ENCODE results near the gene NAA10.

The NAA10 gene

DNA sequence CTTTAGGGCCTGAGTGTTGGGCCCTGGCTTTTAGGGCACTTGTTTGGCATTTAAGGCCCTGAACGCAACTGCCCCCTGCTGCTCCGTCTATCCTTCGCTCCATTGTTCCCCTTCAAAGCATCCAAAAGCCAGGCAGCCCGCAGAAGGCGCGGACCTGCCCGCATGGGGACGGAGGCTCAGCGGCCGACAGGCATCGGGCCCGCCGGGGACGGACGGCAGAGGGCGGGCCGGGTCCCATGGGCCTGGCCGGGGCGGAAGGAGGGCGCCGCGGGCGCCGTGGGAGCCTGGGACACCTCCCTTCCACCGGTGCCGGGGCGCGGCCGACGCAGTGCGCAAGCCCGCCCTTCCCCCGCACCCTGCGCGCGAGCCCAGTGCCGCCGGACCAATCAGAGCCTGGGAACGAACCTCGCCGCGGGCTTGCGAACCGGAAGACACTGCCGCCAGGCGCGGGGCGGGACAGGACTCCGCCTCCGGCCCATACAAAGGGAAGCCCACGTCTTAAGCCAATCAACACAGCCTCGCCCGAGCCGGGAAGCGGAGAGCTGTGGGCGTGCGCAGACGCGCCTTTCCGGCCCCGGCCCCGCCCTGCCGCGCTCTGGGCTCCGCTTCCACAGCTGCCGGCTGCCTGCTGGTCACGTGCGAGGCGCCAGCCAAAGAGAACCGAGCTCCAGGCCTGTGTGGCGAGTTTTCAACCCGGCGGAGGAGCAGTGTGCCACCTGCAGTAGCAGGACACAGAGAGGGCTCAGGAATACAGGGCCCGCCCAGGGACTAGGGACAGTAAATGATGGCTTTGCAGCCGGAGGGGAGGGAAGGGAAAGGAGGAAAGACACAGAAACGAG, 6.7 kb downstream of the NAA10 start:
- peak; percentile 87 for DNase-seq (ENCODE audit: low read depth)

DNA sequence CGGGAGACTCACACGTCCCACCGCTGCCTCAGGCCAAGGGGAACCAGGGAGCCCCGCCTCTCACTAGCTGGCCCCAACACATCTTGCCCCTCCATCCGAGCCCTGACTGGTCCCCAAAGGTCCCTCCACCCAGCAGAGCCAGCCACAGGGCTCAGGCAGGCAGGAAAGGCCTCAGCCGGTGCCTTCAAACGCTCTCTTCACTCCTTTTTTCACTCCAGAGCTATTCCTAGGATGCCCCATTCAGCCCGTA, 7.2 kb downstream of the NAA10 start:
- DNase-seq (ENCODE audit: low read depth), result no peak

DNA sequence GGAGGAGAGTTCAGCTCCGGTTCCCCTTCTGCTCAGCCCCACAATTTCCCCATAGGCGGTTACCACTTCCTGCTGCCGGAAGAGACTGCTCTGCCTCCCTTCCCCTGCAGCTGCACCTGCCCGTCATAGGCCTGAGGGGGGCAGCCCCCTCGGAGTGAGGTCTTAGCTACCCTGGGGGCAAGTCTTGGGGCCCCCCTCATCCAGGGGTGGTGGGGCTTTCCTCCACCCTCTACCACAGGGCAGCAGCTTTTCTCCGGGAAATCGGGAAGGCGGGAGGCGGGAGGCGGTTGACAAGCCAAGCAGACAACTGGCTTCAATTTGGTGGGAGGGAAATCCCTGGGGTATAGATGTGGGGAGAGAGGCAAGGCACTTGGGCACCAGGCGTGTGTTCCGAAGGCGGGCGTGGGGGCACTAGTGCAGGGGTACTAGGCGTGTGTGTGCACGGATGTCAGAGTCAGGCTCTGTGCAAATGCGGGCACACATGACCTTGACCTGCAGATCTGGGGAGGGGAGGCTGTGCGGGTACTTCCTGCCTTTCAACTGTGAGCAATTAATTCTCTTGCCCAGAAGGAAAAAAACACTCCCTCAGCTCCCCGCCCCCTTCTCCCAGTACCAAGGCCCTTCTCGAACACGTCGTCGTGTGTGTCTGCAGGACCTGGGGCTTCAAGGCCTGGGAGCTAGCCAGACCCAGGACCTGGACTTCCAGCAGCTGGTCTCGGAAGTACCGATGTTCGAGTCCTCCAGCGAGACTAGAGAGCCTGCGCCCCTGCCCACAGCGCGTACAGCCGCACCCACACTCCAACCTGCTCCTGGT, 7.8 kb downstream of the NAA10 start:
- no peak for DNase-seq (ENCODE audit: low read depth)

DNA sequence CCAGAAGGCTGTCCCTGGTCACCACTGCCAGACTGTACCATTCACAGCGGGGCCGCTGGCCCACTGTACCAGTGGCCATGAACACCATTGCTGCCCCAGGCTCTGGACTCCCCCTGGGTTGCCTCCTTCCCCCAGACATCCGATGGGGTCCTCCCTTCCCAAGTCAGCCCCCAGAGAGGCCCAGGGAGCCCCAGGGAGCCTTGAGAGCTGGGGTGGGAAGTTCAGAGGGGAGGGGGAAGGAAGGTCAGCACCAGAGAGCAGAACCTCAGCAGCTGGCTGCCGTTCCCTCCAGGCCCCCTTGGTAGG, 8.3 kb downstream of the NAA10 start:
- no peak for DNase-seq (ENCODE audit: low read depth)

DNA sequence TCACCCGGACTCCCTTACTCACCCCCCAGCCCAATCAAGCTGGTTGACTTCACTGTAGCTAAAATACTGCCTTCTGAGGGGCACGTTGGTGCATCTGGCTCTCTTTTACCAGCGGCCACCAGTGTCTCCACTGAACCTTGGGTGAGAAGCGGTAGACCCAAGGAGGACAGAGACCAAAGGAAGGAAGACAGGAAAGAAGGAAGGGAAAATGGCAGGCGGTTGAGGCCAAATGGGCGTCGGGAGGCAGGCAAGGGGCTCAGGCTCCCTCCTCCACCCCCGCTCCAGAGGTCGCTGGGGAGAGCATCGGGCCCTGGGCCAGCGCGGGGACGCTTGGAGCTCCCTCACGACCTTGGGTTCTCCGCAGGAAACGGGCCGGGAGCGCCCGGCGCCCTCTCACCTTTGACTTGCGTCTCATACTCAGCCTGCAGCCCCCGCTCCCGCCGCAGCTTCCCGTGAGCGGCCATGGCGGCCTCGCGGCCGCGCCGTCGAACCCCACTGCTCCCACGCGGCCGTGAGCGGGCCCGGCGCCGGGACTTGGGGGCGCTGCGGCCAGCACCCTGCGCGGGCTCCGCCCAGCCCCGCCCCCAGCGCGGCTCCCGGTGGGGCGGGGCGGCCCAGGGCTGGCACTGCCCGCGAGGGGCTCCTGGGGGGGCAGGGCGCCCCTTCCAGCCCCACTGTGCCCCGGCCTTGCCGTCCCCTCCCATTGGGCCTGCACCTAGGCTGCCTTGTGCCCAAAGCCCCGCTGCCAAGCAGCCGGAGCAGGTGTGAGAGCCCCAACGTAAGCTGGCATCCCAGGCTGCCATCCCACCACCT, 8.9 kb downstream of the NAA10 start, which contains the start of gene ARHGAP4:
Gene ARHGAP4 (minus strand): TSS at position 526 of the 813 bp plus-strand sequence. CDS start 62 bp downstream, at position 464.
- no peak for DNase-seq (ENCODE audit: low read depth)

DNA sequence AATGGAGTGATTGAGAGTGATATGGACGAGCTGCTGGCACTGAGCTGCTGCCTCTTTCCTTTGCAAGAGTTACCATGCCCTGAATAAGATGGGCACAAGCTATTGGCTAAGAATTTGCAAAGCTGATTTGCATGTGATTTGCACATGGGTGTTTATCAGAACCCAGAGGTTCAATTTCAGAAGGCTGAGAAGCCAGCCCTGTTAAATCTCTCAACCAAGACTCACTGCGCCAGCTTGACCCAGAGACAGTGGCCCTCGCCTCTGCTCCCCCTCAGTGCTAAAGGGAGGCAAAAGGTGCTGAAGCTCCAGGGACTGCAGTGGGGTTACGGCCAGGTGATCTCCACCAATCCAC, 9.5 kb downstream of the NAA10 start:
- no peak for DNase-seq (ENCODE audit: low read depth)

DNA sequence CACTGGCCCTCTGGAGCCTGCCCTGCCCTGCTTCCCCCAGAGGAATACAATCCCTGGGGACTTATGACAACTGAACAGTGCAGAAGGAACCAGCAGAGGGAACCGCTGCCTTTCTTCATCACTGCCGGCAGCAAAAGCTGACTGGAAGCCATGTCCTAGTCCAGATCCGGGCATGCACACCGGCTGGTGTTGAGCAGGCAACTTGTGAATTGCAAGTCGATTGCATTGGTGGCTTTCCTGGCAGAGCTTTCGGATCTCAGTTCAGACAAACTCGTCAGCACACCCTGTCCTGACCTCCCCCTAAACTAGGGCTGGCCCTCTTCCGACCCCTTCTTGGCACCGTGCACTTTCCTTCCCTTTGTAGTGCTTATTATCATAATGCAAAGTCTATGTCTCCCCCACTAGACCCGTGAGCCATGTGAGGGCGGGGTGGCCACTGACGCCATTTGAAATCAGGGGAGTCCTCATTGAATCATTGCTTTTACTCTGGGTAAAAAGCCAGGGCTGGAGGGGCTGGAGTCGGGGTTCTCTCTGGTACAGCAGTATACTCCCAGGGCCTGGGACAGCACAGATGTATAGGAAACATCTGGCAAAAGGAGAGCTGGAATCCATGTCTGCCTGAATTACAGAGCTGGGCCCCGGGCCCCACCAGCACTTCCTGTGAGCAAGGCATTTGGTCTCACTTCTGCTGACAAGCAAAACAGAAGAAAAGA, 10.5 kb downstream of the NAA10 start:
- no peak for DNase-seq (ENCODE audit: low read depth)

DNA sequence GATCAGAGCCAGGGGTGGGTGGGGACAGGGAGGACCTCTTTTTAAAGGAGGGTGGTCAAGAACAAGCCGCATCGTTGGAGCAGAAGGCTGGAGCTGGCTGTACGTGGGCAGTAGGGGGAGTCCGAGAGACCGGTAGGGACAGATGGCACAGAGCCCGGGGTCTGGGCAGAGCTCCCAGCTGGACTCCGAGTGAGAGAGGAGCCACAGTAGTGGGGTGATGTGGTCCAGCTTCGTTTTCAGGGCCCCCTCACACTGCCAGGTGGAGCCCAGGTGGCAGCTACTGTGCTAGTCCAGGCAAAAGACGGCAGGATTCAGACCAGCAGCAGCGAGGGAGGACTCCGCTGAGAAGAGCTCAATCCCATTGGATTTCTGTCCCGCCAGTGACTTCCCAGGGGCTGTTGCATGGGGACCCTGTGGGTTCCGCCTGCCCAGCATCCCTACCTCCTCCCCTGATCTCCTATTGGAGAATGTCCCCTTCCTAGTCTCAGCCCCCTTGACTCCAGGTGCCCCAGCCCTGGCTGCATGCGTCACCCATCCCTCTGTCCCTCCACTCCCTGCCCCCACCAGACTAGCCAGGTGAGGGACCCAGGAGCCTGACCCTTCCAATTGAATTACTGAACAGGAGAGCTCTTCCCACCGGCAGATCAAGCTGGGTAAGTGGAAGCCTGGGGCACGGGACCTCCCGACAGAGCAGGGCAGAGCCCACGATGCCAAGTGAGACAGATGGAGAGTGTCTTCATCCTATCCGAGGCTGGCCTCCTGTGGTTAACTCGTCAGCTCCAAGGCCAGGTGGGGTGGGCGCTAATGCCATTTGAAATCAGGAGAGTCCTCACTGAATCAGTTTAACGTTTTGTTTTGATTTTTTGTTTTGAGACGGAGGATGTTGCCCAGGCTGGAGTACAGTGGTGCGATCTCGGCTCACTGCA, 11.6 kb downstream of the NAA10 start:
- no peak for DNase-seq (ENCODE audit: low read depth)

DNA sequence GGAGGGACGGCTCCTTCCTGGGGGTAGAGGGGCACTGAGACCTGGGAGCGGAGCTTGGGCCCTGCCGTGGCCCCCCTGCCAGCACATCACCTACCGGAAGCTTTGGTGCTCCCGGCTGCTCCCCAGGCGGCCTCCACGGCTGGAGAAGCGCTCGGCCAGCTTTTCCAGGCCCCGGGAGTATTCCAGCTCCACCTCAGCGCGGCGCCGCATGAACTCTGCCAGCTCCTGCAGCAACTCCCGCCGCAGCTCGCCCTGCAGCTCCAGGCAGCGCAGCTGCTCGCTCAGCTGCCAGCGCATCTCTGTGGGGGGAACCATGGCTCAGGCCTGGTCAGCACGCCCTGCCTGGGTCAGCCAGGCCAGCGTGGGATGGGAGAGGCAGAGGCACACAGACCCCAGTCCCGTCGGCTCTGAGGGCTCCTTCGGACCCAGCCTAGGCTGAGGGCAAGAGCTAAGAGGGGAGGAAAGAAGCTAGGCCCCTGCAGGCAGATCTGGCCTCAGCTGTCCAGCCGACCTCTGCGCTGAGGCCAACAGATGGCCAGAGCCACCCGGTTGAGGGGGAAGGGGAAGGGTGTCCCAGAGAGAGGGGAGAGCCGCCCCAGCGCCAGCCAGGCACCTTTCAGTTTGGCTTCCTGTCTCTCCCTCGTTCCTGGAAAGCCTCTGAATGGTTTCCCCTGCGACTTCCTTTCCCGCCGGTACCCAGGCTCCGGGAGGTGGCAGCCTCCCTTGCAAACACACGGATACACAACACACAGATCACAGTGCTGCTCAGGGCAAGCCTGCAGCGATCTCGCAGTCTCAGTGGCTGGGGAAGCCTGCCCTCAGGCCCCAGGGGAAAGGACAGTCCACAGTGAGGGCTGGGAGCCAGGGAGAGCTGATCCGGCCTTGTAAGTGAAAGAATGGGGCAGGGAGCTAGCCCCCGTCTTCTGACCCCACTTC, 13.1 kb downstream of the NAA10 start:
- DNase-seq (ENCODE audit: low read depth), result no peak

DNA sequence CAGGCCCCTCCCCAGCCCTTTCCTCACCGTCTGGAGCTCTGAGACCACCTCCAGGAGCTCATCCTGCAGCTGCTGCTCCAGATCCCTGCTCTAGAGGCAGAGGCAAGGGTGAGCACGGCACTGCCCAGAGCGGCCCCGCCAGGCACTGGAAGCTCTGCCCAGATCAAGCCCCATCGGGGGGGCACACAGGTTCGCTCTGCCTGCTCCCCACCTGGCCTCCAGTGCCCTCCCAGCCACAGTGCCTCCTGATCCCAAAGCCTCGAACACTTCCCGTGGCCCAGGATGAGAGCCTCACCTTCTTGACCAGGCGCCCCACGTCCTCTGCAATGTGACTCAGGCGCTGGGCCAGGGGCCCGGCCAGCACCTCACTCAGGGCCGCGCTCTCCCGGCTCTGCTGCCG, 13.8 kb downstream of the NAA10 start:
- DNase-seq (ENCODE audit: low read depth), result no peak

DNA sequence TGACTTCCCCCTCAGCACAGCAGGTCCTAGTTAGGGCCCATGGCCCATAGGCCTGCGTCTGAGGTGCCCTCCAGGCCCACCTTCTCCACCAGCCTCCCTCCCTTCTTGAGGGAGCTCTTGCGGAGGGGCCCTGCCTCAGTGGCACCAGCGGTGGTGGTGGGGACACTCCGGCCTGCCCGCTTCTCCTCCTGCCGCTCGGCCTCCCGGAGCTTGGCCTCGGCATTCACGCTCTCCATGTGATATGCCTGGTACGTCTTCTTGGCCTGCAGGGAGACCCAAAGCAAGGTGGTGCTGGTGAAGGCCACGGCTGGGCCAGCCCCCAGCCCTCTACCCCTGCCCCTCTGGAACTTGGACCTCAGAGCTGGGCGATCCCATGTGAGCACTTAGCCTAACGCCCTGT, 14.3 kb downstream of the NAA10 start:
- no peak for DNase-seq (ENCODE audit: low read depth)

DNA sequence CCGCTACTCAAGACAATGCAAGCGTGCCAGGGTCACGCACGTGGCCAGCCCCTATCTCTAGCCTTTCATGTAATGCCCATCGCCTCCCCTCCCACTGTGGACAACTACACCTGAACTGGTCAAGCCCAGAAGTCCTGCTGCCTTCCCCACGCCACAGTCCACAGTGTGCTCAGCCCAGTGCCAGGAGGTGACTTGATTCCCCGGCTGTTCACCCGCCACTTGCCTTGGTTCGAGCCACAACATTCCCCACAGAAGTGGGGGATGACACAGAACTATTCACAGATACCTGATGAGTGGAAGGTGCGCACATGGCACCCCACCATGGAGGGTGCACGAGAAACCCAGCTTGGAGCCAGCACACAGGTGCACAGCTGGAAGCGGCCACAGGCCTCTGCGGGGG, 15.6 kb downstream of the NAA10 start:
- DNase-seq (ENCODE audit: low read depth), result no peak

DNA sequence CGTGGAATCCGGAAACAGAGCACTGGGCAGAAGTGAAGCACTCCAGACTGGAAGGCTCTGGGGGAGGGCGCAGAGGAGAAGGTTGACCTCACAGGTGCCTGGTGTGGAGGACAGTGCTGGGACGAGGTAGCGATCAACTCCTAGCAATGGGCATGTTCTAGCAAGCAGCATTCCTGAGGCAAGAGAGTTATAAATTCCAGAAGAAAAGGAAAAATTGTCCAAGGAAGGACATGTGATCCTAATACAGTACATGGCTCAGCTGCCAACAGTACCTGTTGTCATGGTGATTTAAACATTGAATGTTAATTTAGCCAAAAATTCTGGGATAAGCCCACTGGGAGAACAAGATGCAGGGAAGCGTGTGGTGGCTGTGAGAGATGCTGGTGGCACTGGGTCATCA, 17.0 kb downstream of the NAA10 start:
- DNase-seq (ENCODE audit: low read depth), result no peak

DNA sequence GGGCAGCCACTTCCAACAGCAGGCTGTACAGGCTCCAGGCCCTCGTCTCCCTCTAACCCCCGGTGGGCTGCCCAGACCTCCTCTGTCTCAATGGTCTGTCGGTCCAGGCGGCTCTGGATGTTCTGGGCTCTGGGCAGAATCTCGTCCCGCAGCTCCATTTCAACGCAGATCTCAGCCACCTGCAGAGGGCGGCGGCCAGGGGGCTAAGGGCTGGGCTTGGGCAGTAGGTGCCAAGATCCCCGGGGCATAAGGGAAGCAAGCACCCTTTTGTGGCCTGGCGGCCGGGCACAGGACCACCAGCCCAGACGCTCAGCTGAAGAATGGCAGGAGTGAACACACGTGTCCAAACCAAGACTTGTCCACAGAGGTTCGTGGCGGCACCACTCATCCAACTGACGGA, 21.1 kb downstream of the NAA10 start:
- DNase-seq (ENCODE audit: low read depth), result no peak

DNA sequence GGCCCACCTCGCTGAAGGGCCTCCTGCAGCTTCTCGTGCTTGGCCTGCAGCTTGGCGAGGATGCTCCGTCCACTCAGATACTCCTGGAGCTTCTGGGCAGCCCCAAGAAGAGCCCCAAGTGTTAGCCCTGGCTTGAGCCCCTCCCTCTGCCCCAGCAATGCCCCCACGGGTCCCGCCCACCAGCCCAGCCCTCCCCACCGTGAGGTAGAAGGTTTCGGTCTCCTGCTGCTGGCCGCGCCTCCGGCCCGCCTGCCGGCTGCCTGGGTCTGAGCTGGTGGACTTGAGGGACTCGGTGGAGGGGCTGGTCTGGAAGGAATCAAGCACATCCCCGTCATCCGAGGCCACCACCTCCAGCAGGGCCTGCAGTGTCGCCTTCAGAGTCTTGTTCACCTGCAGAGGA, 21.6 kb downstream of the NAA10 start:
- no peak for DNase-seq (ENCODE audit: low read depth)

DNA sequence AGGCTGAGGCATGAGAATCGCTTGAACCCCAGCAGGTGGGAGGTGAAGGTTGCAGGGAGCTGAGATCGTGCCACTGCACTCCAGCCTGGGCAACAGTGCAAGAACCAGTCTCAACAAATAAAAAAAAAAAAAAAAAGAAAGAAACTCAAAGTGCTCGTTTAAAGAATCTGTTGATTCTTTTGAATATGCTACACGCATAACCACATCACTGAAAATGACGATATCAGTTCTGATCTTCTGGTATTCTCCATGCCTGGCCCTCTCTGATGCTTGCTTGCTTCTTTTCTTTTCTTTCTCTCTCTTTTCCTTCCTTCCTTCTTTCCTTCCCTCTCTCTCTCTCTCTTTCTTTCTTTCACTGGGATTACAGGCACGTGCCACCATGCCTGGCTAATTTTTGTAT, 23.0 kb downstream of the NAA10 start:
- DNase-seq (ENCODE audit: low read depth), result no peak

DNA sequence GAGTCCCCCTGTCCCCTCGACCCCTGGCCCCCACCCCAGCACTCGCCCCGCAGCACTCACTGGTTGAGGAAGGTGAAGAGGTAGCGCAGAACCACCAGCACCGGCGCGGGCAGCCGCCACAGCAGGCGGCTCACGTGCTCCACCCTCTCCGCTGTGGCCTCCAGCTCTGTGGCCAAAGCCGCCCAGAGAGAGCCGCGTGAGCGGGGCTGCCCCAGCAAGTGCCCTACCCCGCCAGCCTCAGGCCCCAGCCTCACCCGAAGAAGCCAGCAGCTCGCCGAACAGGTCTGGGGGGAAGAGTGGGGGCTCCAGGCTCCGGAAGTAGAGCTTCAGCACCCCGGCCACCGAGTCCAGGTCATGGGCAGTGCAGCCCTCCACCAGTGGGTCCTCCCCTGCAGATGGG, 24.4 kb downstream of the NAA10 start:
- no peak for DNase-seq (ENCODE audit: low read depth)

DNA sequence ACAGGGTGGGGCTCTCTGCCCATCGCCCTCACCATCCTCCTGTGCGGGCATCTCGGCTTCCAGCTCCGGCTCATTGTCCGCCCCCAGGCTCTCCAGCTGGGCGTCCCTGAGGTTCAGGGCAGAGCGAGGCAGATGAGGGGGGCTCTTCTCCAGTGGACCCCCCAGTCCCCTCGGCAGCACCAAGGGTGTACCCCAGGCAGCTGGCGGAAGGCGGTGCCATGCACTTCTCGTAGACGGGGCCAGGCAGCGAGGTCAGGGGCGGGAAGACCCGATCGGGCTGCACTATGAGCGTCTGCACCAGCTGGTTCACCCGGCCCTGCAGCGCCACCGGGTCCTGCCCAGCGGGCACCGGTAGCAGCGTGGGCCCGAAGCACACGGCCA, 24.9 kb downstream of the NAA10 start:
- DNase-seq (ENCODE audit: low read depth), result no peak

DNA sequence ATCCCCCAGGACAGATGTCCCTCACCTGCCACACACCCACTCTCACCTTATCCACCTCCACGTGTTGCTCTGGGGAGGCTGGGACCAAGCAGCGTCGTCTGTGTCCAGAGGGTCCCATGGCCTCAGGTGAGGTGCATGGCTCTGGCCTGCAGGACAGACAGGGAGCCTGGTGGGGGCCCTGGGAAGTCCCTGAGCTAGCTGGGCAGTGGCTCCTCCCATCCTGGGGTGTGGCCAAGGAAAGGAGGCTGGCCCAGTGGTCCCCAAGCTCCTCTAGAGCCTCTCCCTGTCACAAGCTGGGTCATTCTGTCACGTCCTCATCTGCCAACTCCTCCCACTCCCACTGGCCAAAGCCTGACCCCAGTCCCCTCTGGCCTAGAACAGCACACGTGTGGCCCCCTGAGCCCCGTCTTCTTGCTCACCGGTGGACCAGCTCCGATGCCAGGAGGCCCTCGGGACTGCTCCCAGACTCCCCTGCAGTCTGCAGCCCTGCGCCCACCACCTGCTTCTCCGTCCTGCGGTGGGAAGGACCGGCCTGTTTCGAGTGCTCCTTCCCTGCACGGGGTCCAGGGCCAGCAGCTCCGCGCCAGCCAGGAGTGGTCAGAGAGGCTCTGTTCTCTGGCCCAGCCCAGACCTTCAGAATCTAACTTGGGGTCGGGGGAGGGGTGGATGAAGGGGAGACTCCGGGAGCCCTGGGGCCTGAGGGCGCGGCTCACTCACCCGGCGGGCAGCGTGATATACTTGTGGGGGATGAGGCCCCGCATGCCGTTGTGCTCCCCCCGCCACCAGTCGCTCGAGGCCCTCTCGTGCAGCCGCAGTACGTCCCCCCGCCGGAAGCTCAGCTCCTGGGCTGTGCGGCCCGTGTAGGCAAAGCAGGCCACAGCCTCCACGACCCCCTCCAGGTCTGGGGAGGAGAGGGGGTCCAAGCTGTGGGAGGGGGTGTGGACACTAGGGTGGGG, 25.5 kb downstream of the NAA10 start:
- no peak for DNase-seq (ENCODE audit: low read depth)
